HEK293T (cell line): Measurements from ENCODE around the gene ZNF862.

ENCODE experiments used
- CTCF ChIA-PET: fragments of 350-600 bp; formaldehyde crosslinking; extraction: SDS; loops from one replicate; lab custom pipeline; 2021; ENCODE audit warnings: antibody characterized with exemption, inconsistent platforms; lab: Yijun Ruan, JAX
- POLR2A ChIA-PET: fragments of 350-600 bp; formaldehyde crosslinking; extraction: SDS; loops from one replicate; lab custom pipeline; 2020; ENCODE audit warnings: antibody characterized with exemption, inconsistent platforms; lab: Yijun Ruan, JAX
- DNase-seq: peaks from one replicate; pipeline ENCODE4 v3.0.0; 2012; ENCODE audit warnings: mixed read lengths; ENCODE audit errors: extremely low spot score
- ARNT ChIP-seq: fragments of 450-650 bp; IDR thresholded peaks from 2 replicates; pipeline ENCODE4 v1.6.1; 2017; ENCODE audit warnings: mild to moderate bottlenecking
- BHLHE40 ChIP-seq: fragments of 450-650 bp; IDR thresholded peaks from 2 replicates; pipeline ENCODE4 v1.6.1; 2016; ENCODE audit warnings: mild to moderate bottlenecking, moderate library complexity, borderline replicate concordance
- CTBP1 ChIP-seq: fragments of 450-650 bp; IDR thresholded peaks from 2 replicates; pipeline ENCODE4 v1.6.1; 2016; ENCODE audit warnings: borderline replicate concordance
- ELF4 ChIP-seq: fragments of 450-650 bp; IDR thresholded peaks from 2 replicates; pipeline ENCODE4 v1.6.1; 2017; ENCODE audit warnings: antibody characterized with exemption
- FOXA1 ChIP-seq: fragments of 450-650 bp; IDR thresholded peaks from 2 replicates; pipeline ENCODE4 v1.6.1; 2016; ENCODE audit warnings: mild to moderate bottlenecking
- FOXK2 ChIP-seq: fragments of 450-650 bp; IDR thresholded peaks from 2 replicates; pipeline ENCODE4 v1.6.1; 2016; ENCODE audit warnings: mild to moderate bottlenecking
- FOXM1 ChIP-seq: fragments of 450-650 bp; IDR thresholded peaks from 2 replicates; pipeline ENCODE4 v1.6.1; 2017; ENCODE audit warnings: mild to moderate bottlenecking, borderline replicate concordance
- HDGF ChIP-seq: fragments of 450-650 bp; IDR thresholded peaks from 2 replicates; pipeline ENCODE4 v1.6.1; 2017; ENCODE audit warnings: antibody characterized with exemption, borderline replicate concordance
- L3MBTL2 ChIP-seq: fragments of 450-650 bp; conservative IDR thresholded peaks from 2 replicates; pipeline ENCODE4 v1.6.1; 2016; ENCODE audit warnings: mild to moderate bottlenecking
- LEF1 ChIP-seq: fragments of 450-650 bp; IDR thresholded peaks from 2 replicates; pipeline ENCODE4 v1.6.1; 2017; ENCODE audit warnings: mild to moderate bottlenecking, borderline replicate concordance
- NFRKB ChIP-seq: fragments of 450-650 bp; IDR thresholded peaks from 2 replicates; pipeline ENCODE4 v1.6.1; 2016; ENCODE audit warnings: mild to moderate bottlenecking, moderate library complexity
- SP1 ChIP-seq: fragments of 450-650 bp; IDR thresholded peaks from 2 replicates; pipeline ENCODE4 v1.6.1; 2017
- SUZ12 ChIP-seq: fragments of 450-650 bp; IDR thresholded peaks from 2 replicates; pipeline ENCODE4 v1.6.1; 2016; ENCODE audit warnings: mild to moderate bottlenecking
- TARDBP ChIP-seq: fragments of 450-650 bp; IDR thresholded peaks from 2 replicates; pipeline ENCODE4 v1.6.1; 2016
- ZNF384 ChIP-seq: fragments of 450-650 bp; IDR thresholded peaks from 2 replicates; pipeline ENCODE4 v1.6.1; 2016
- TF ChIP-seq, protein P1 (sequence below): fragments of 450-650 bp; IDR thresholded peaks from 2 replicates; pipeline ENCODE4 v1.6.1; 2016

The ZNF862 gene

DNA sequence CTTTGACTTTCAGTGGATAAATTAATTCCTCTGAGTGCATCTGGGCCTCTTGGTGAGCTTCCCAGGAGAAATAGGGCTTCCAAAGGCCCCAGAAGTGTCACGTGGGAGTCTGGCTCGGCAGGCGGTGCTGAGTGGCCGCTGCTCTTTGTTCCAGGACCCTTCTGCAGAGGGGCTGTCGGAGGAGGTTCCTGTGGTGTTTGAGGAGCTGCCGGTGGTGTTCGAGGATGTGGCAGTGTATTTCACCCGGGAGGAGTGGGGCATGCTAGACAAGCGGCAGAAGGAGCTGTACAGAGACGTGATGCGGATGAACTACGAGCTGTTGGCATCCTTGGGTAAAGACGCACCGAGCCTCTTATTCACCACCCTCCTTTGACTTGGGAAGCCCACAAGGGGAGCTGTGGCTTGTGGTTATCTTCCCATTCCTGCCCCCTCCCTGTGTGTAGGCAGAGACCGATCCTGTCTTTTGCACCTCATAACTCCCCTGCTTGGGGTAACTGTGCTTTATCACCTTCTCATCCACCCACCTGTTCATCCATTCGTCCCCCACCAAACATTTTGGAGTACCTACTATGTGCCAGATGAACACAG, 11.9 kb downstream of the ZNF862 start:
- ChIA-PET CTCF (interaction anchor here (0.6 to 2.4 kb wide), 7 partner anchors 10 to 187 kb away, joined by 3 to 20 read pairs (median 4); partner anchors contain the start of gene ZNF862), POLR2A (interaction anchor here (1.1 to 3.0 kb wide), 2 partner anchors 11 to 22 kb away, joined by 3 to 30 read pairs; partner anchors contain the start of gene ZNF862)
- no peak for DNase-seq
- TF ChIP-seq FOXA1 (no peak), L3MBTL2 (no peak), LEF1 (no peak), BHLHE40 (no peak), SP1 (no peak), ZNF384 (no peak), HDGF (no peak), SUZ12 (no peak), ELF4 (no peak), NFRKB (no peak), FOXM1 (no peak), CTBP1 (no peak), FOXK2 (no peak), ARNT (no peak), TARDBP (no peak)
- TF ChIP-seq, protein P1, sequence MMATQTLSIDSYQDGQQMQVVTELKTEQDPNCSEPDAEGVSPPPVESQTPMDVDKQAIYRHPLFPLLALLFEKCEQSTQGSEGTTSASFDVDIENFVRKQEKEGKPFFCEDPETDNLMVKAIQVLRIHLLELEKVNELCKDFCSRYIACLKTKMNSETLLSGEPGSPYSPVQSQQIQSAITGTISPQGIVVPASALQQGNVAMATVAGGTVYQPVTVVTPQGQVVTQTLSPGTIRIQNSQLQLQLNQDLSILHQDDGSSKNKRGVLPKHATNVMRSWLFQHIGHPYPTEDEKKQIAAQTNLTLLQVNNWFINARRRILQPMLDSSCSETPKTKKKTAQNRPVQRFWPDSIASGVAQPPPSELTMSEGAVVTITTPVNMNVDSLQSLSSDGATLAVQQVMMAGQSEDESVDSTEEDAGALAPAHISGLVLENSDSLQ: no peak

DNA sequence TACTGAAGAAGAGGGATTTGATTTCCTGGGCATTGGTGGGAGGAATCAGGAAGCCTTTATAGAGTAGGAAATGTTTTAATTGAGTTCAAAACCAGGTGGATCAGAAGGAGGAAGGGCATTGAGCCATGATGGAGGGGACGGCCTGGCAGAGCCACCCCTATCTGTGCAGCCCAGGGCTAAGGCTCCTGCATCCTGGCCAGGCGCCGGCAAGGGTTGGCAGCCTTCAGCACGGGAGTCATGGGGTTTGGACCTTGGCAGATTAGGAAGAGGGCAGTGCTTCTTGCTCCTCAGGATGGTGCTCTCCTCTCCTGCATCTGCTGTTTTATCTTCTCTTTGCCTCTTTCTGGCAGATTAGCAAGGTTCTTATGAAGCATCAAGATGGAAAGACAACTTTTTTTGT, 12.5 kb downstream of the ZNF862 start:
- TF ChIP-seq ZNF384 (no peak), SUZ12 (no peak), FOXK2 (no peak), FOXA1 (no peak), TARDBP (no peak), BHLHE40 (no peak), FOXM1 (no peak), L3MBTL2 (no peak), CTBP1 (no peak), ARNT (no peak), NFRKB (no peak), ELF4 (no peak), HDGF (no peak), LEF1 (no peak)
- TF ChIP-seq, protein P1: no peak
- POLR2A ChIA-PET: interaction anchor here (3.0 to 5.1 kb wide), 2 partner anchors 12 kb away, joined by 30 to 39 read pairs; partner anchors contain the start of gene ZNF862
- DNase-seq: no peak
- CTCF ChIA-PET: interaction anchor here (0.6 to 1.0 kb wide), 3 partner anchors 11 to 839 kb away, joined by 3 to 4 read pairs (median 3); no protein-coding TSS in a partner anchor

DNA sequence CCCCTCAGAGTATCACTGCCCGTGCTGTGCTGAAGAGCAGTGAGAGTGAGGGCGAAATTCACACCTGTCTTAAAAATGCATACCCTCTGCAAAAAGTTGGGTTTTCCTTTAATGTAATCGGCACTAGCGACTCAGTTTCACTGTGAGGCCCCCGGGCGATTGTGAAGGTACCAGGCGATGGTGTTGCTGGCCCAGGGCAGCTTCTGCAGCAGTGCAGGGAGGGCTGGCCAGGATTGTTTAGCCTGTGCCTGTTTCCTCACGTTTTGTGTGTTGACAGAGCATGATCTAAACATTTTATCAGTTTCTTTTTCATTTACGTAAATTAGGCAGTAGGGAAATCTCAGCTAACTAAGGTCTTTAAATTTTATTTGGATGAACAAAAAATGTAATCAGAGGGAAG, 13.3 kb downstream of the ZNF862 start:
- ChIA-PET CTCF (interaction anchor here (0.6 kb wide), 1 partner anchor 839 kb away, joined by 3 read pairs; no protein-coding TSS in a partner anchor), POLR2A (interaction anchor here (5.1 kb wide), 1 partner anchor 12 kb away, joined by 39 read pairs; the partner anchor contains the start of gene ZNF862)
- DNase-seq: no peak
- TF ChIP-seq CTBP1 (no peak), ELF4 (no peak), NFRKB (no peak)

DNA sequence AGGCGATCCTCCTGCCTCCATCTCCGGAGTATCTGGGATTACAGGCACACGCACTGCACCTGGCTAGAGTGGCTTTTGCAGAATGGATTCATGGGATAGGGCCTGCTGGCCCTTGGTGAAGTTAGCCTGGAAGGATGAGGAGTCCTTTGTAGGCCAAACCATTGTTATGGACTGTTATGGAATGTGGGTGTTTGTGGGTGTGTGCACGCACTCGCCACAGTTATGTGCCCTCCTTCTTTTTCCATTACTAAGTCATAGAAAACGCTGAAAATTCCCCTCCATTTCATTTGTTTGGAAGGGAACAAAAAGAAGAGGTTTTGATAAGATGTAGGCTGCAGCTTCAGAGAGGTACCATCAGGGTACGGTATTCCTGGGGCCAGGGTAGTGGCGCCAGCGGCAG, 15.0 kb downstream of the ZNF862 start:
- CTCF ChIA-PET: no interaction called here
- POLR2A ChIA-PET: interaction anchor here (5.1 kb wide), 1 partner anchor 14 kb away, joined by 39 read pairs; the partner anchor contains the start of gene ZNF862
- DNase-seq: no peak
- TF ChIP-seq L3MBTL2: no peak
- no peak for TF ChIP-seq TARDBP
- no peak for TF ChIP-seq FOXM1
- TF ChIP-seq SP1: no peak
- TF ChIP-seq HDGF: no peak
- TF ChIP-seq FOXK2: no peak
- TF ChIP-seq CTBP1: no peak
- TF ChIP-seq, protein P1: no peak
- no peak for TF ChIP-seq FOXA1
- no peak for TF ChIP-seq LEF1

DNA sequence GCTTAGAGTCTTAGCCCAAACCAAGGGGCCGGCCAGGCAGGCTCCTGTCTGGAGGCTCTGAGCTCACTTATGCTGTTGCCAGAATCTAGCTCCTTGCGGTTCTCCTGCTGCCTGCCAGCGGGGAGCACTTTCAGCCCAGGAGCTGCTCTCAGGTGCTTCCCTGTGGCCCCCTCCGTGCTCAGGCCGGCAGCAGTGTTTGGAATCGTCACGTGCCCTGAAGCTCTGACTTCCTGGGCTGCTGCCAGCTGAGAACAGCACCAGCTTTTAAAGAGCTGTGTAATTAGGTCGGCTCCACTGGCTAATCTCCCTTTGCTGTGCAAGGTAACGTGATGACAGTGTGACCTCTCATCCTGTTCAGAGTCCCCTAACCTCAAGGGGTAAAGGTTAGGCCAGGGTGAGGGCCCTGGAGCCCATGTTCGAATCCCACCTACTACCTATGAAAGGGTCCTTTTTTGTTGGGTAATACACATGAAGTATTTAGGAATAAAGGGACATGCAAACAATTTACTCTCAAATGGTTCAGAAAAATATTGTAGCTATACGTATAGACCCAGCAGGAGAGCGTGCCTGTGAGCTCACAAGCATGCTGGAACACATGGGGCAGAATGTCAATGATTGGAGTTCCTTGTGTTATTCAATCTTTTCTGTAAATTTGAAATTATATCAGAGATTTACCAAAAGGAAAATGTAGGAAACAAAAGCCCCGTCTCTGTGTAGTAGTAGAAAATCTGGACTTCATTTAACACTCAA, 16.6 kb downstream of the ZNF862 start:
- ChIA-PET CTCF (interaction anchor here (0.6 to 1.3 kb wide), 6 partner anchors 11 to 192 kb away, joined by 3 to 4 read pairs (median 4); no protein-coding TSS in a partner anchor), POLR2A (interaction anchor here (0.5 to 5.1 kb wide), 5 partner anchors 11 to 19 kb away, joined by 3 to 39 read pairs (median 5); partner anchors contain the start of genes ATP6V0E2 and ZNF862)

More for the DNA sequence above, 16.6 kb downstream of the ZNF862 start:
- peak; percentile 69 for DNase-seq
- TF ChIP-seq CTBP1: no peak
- TF ChIP-seq ELF4: no peak
- TF ChIP-seq SP1: no peak
- TF ChIP-seq L3MBTL2: 0 out of 2 replicates have a peak, but pooled peaks have one; percentile 40
- no peak for TF ChIP-seq BHLHE40
- no peak for TF ChIP-seq FOXA1
- TF ChIP-seq LEF1: no peak
- no peak for TF ChIP-seq FOXM1
- no peak for TF ChIP-seq SUZ12
